Activated CD4-positive, alpha-beta T cell treated with anti-CD3 and anti-CD28 coated beads for 36 hours (primary cell): Measurements from ENCODE around the gene LSMEM2. TPM values are rescaled to one million over a fixed set of nuclear protein-coding genes. Genes with fewer than 3 reads are reported as not detected.
"Not testable (repeated sequence)": the region's sequence is repeated elsewhere in the genome, so short reads cannot be mapped to it uniquely, and the experiment has no call there.

Experiments used
- ATAC-seq: fragments of 200-7000 bp; cut with Tn5 transposase; one replicate; pipeline ENCODE4 v1.10.0; 2021; ENCODE audit warnings: mild to moderate bottlenecking, moderate library complexity
- CTCF ChIA-PET: fragments of 350-600 bp; sonication (Branson Sonifier 250); formaldehyde crosslinking; loops from one replicate; lab custom pipeline; 2021; ENCODE audit warnings: antibody characterized with exemption; lab: Charles Lee
- POLR2A ChIA-PET: fragments of 350-600 bp; sonication (Branson Sonifier 250); formaldehyde crosslinking; loops from one replicate; lab custom pipeline; 2021; ENCODE audit warnings: antibody characterized with exemption, inconsistent platforms; lab: Charles Lee
- DNase-seq: peaks from one replicate; pipeline ENCODE4 v3.0.0-alpha.2; 2020
- H3K27ac Mint-ChIP-seq: one replicate; pipeline ENCODE4 v1.8.0; 2021; ENCODE audit warnings: mixed read lengths
- H3K27me3 Mint-ChIP-seq: one replicate; pipeline ENCODE4 v1.8.0; 2021; ENCODE audit warnings: mixed read lengths
- H3K36me3 Mint-ChIP-seq: one replicate; pipeline ENCODE4 v1.8.0; 2021; ENCODE audit warnings: low read depth, mixed read lengths
- H3K4me1 Mint-ChIP-seq: one replicate; pipeline ENCODE4 v1.8.0; 2021; ENCODE audit warnings: mixed read lengths
- H3K4me3 Mint-ChIP-seq: one replicate; pipeline ENCODE4 v1.8.0; 2021; ENCODE audit warnings: mild to moderate bottlenecking, moderate library complexity, mixed read lengths
- H3K9me3 Mint-ChIP-seq: one replicate; pipeline ENCODE4 v1.8.0; 2021; ENCODE audit warnings: low read depth, mixed read lengths
- intact Hi-C, 2 experiments: fragments of 100-400 bp; cut with DNase I in 1 of 2; cut with micrococcal nuclease in 1 of 2; formaldehyde crosslinking; loops; one replicate each; pipeline versions ENCODE4 v1.14.2 to v1.15.1; 2022 to 2024; cut with DNase I, micrococcal nuclease
- total RNA-seq, 2 experiments: library from RNA; stranded (reverse); gene quantifications; one replicate each; pipeline ENCODE4 v1.2.3, GENCODE V29; 2021

LSMEM2 gene
- total RNA-seq, 2 experiments from 2014 or later, result not detected

- DNase-seq, result no peak
- ChIA-PET CTCF (interaction anchor here (0.6 to 7.0 kb wide), 5 partner anchors 9 to 107 kb away, joined by 3 to 44 read pairs (median 5); no protein-coding TSS in a partner anchor), POLR2A (interaction anchor here (0.6 to 1.4 kb wide), 2 partner anchors 22 kb away, joined by 3 to 5 read pairs; partner anchors contain the start of gene GNAI2)
- Mint-ChIP-seq H3K4me1 (peaks cover 4% of the 10 kb centered on the region), H3K4me3 (no peak overlapping the region), H3K27me3 (no peaks in the 10 kb centered on the region), H3K27ac (no peak overlapping the region), H3K9me3 (no peaks in the 10 kb centered on the region), H3K36me3 (peaks cover 18% of the 10 kb centered on the region)
- no peak for ATAC-seq
- intact Hi-C loops, result loop anchor here in 1 of 2 experiments (2.0 kb wide), 1 partner anchor 15 kb away; no protein-coding TSS in a partner anchor
These were observed 20.7 kb upstream of the LSMEM2 start for GRCh38 chr3:50258029-50258680.

- ChIA-PET CTCF (interaction anchor here (0.6 to 7.0 kb wide), 9 partner anchors 11 to 849 kb away, joined by 3 to 44 read pairs (median 4); partner anchors contain the start of gene IFRD2), POLR2A (interaction anchor here (1.4 kb wide), 1 partner anchor 23 kb away, joined by 3 read pairs; the partner anchor contains the start of gene GNAI2)
- Mint-ChIP-seq H3K36me3 (peaks cover 18% of the 10 kb centered on the region), H3K4me1 (peaks cover 4% of the 10 kb centered on the region), H3K27me3 (no peaks in the 10 kb centered on the region), H3K27ac (no peak overlapping the region), H3K4me3 (no peak overlapping the region), H3K9me3 (no peaks in the 10 kb centered on the region)
- DNase-seq (peak; percentile 16), ATAC-seq (no peak)
- intact Hi-C loops, result loop anchor here in 1 of 2 experiments (2.0 kb wide), 1 partner anchor 14 kb away; no protein-coding TSS in a partner anchor
These were observed 19.9 kb upstream of the LSMEM2 start for GRCh38 chr3:50258979-50259378.

GRCh38 chr3:50259432-50260026 lies 19.4 kb upstream of the LSMEM2 start:
- POLR2A ChIA-PET, result no interaction called here
- DNase-seq (no peak), ATAC-seq (peak; percentile 25)
- H3K9me3 Mint-ChIP-seq, result no peaks in the 10 kb centered on the region
- peak overlapping the region; percentile 65 for H3K27ac Mint-ChIP-seq
- peaks cover 18% of the 10 kb centered on the region for H3K36me3 Mint-ChIP-seq
- intact Hi-C loops, result loop anchor here (1.0 to 2.0 kb wide), 7 partner anchors 13 to 65 kb away; partner anchors contain the start of gene IFRD2 (in 1 of the 2)
- H3K27me3 Mint-ChIP-seq, result no peaks in the 10 kb centered on the region
- H3K4me1 Mint-ChIP-seq, result peaks cover 4% of the 10 kb centered on the region
- CTCF ChIA-PET, result interaction anchor here (0.6 to 7.0 kb wide), 14 partner anchors 10 to 849 kb away, joined by 3 to 44 read pairs (median 4); partner anchors contain the start of genes GNAI2 and IFRD2
- H3K4me3 Mint-ChIP-seq, result peak overlapping the region; percentile 61

- Mint-ChIP-seq H3K4me1 (peaks cover 4% of the 10 kb centered on the region), H3K27me3 (no peaks in the 10 kb centered on the region), H3K4me3 (peak overlapping the region; percentile 61), H3K36me3 (peaks cover 18% of the 10 kb centered on the region), H3K9me3 (no peaks in the 10 kb centered on the region), H3K27ac (peak overlapping the region; percentile 65)
- intact Hi-C loops, result loop anchor here (1.0 kb wide), 6 partner anchors 13 to 66 kb away; partner anchors contain the start of gene IFRD2 (in 1 of the 2)
- ChIA-PET CTCF (interaction anchor here (0.8 to 7.0 kb wide), 15 partner anchors 10 to 491 kb away, joined by 3 to 44 read pairs (median 4); partner anchors contain the start of genes GNAI2, HEMK1 and IFRD2), POLR2A (interaction anchor here (0.9 kb wide), 1 partner anchor 25 kb away, joined by 3 read pairs; the partner anchor contains the start of gene GNAI2)
- DNase-seq (peak; percentile 94), ATAC-seq (peak; percentile 91)
These were observed 18.6 kb upstream of the LSMEM2 start for GRCh38 chr3:50260027-50260941.

- Mint-ChIP-seq H3K27ac (no peak overlapping the region), H3K9me3 (no peaks in the 10 kb centered on the region), H3K36me3 (peaks cover 18% of the 10 kb centered on the region), H3K27me3 (peaks cover 2% of the 10 kb centered on the region), H3K4me1 (peaks cover 4% of the 10 kb centered on the region), H3K4me3 (peak overlapping the region; percentile 61)
- POLR2A ChIA-PET, result interaction anchor here (0.6 kb wide), 1 partner anchor 17 kb away, joined by 4 read pairs; no protein-coding TSS in a partner anchor
- intact Hi-C loops, result loop anchor here (1.0 kb wide), 6 partner anchors 12 to 67 kb away; partner anchors contain the start of gene IFRD2 (in 1 of the 2)
- ATAC-seq (no peak), DNase-seq (no peak)
- CTCF ChIA-PET, result interaction anchor here (0.7 to 7.0 kb wide), 9 partner anchors 9 to 492 kb away, joined by 3 to 44 read pairs (median 3); partner anchors contain the start of gene HEMK1
These were observed 17.9 kb upstream of the LSMEM2 start for GRCh38 chr3:50260942-50261441.

- H3K27me3 Mint-ChIP-seq, result peaks cover 2% of the 10 kb centered on the region
- ChIA-PET CTCF (interaction anchor here (0.7 to 7.0 kb wide), 6 partner anchors 10 to 57 kb away, joined by 3 to 44 read pairs (median 4); no protein-coding TSS in a partner anchor), POLR2A (interaction anchor here (0.6 kb wide), 1 partner anchor 17 kb away, joined by 4 read pairs; no protein-coding TSS in a partner anchor)
- intact Hi-C loops, result no loop called here
- peaks cover 16% of the 10 kb centered on the region for H3K36me3 Mint-ChIP-seq
- ATAC-seq (no peak), DNase-seq (no peak)
- H3K4me1 Mint-ChIP-seq, result peaks cover 4% of the 10 kb centered on the region
- H3K4me3 Mint-ChIP-seq, result no peak overlapping the region
- H3K27ac Mint-ChIP-seq, result no peak overlapping the region
- H3K9me3 Mint-ChIP-seq, result no peaks in the 10 kb centered on the region
These were observed 17.4 kb upstream of the LSMEM2 start for GRCh38 chr3:50261505-50261904.

GRCh38 chr3:50262200-50262599 lies 16.7 kb upstream of the LSMEM2 start:
- DNase-seq, H3K9me3 Mint-ChIP-seq, ATAC-seq, intact Hi-C loops, H3K27ac Mint-ChIP-seq, H3K4me1 Mint-ChIP-seq, POLR2A ChIA-PET, H3K4me3 Mint-ChIP-seq, H3K27me3 Mint-ChIP-seq: not testable (repeated sequence)
- CTCF ChIA-PET, result interaction anchor here (0.6 to 1.4 kb wide), 2 partner anchors 11 to 67 kb away, joined by 3 to 5 read pairs; no protein-coding TSS in a partner anchor
- peaks cover 11% of the 10 kb centered on the region for H3K36me3 Mint-ChIP-seq

- ChIA-PET POLR2A (no interaction called here), CTCF (interaction anchor here (0.6 to 2.3 kb wide), 7 partner anchors 9 to 288 kb away, joined by 3 to 10 read pairs (median 3); partner anchors contain the start of gene GNAI2)
- Mint-ChIP-seq H3K27ac (no peak overlapping the region), H3K4me3 (no peak overlapping the region), H3K36me3 (peaks cover 8% of the 10 kb centered on the region), H3K9me3 (no peaks in the 10 kb centered on the region), H3K27me3 (peaks cover 3% of the 10 kb centered on the region), H3K4me1 (peaks cover 4% of the 10 kb centered on the region)
- no peak for DNase-seq
- intact Hi-C loops, result no loop called here
- no peak for ATAC-seq
These were observed 16.1 kb upstream of the LSMEM2 start for GRCh38 chr3:50262778-50263177.

GRCh38 chr3:50263478-50264382 lies 15.2 kb upstream of the LSMEM2 start:
- no peaks in the 10 kb centered on the region for H3K9me3 Mint-ChIP-seq
- H3K36me3 Mint-ChIP-seq, result peaks cover 3% of the 10 kb centered on the region
- H3K27me3 Mint-ChIP-seq, result peaks cover 8% of the 10 kb centered on the region
- no peak overlapping the region for H3K27ac Mint-ChIP-seq
- DNase-seq (no peak), ATAC-seq (no peak)
- ChIA-PET POLR2A (no interaction called here), CTCF (interaction anchor here (0.6 to 2.3 kb wide), 11 partner anchors 8 to 533 kb away, joined by 3 to 10 read pairs (median 3); partner anchors contain the start of gene GNAI2)
- H3K4me1 Mint-ChIP-seq, result peaks cover 4% of the 10 kb centered on the region
- intact Hi-C loops, result no loop called here
- no peak overlapping the region for H3K4me3 Mint-ChIP-seq
